BE2C (cell line): Measurements from ENCODE around the gene UBE2E3.

Source experiments
- DNase-seq: peaks from one replicate; pipeline ENCODE4 v3.0.0-alpha.2; 2020
- H3K27me3 ChIP-seq: fragments of 250-450 bp; sonication (Bioruptor Pico); 2 replicates; pipeline ENCODE4 v1.5.1; 2020; ENCODE audit warnings: mild to moderate bottlenecking
- H3K36me3 ChIP-seq: fragments of 250-450 bp; sonication (Bioruptor Pico); 2 replicates; pipeline ENCODE4 v1.5.1; 2020; ENCODE audit warnings: mild to moderate bottlenecking
- H3K4me1 ChIP-seq: fragments of 250-450 bp; sonication (Bioruptor Pico); 2 replicates; pipeline ENCODE4 v1.5.1; 2020
- H3K4me3 ChIP-seq: 2 replicates; pipeline ENCODE4 v1.5.1; 2011; ENCODE audit warnings: low read depth, low read length
- H3K9me3 ChIP-seq: fragments of 250-450 bp; sonication (Bioruptor Pico); 2 replicates; pipeline ENCODE4 v1.5.1; 2020
- CTCF ChIP-seq: IDR thresholded peaks from 2 replicates; pipeline ENCODE4 v1.5.1; 2012; ENCODE audit warnings: mild to moderate bottlenecking, low read depth, low read length

UBE2E3 gene

GRCh38 chr2:181042706-181043105 lies 62.3 kb downstream of the UBE2E3 start:
- no peak for TF ChIP-seq CTCF
- no peaks in the 10 kb centered on the region for H3K4me1 ChIP-seq
- no peaks in the 10 kb centered on the region for H3K36me3 ChIP-seq
- no peaks in the 10 kb centered on the region for H3K27me3 ChIP-seq
- no peak overlapping the region for H3K4me3 ChIP-seq
- H3K9me3 ChIP-seq, result no peaks in the 10 kb centered on the region
- no peak for DNase-seq

- no peak for DNase-seq
- H3K27me3 ChIP-seq, result no peaks in the 10 kb centered on the region
- no peaks in the 10 kb centered on the region for H3K36me3 ChIP-seq
- no peak overlapping the region for H3K4me3 ChIP-seq
- no peaks in the 10 kb centered on the region for H3K9me3 ChIP-seq
- no peak for TF ChIP-seq CTCF
- H3K4me1 ChIP-seq, result no peaks in the 10 kb centered on the region
These were observed 66.4 kb downstream of the UBE2E3 start for GRCh38 chr2:181046833-181047232.

GRCh38 chr2:181047829-181048228 lies 67.4 kb downstream of the UBE2E3 start:
- no peak for TF ChIP-seq CTCF
- H3K36me3 ChIP-seq, result no peaks in the 10 kb centered on the region
- no peaks in the 10 kb centered on the region for H3K27me3 ChIP-seq
- H3K4me3 ChIP-seq, result no peak overlapping the region
- no peaks in the 10 kb centered on the region for H3K9me3 ChIP-seq
- no peaks in the 10 kb centered on the region for H3K4me1 ChIP-seq
- peak; percentile 18 for DNase-seq

GRCh38 chr2:181051861-181052522 lies 71.6 kb downstream of the UBE2E3 start:
- Histone ChIP-seq H3K36me3 (no peaks in the 10 kb centered on the region), H3K27me3 (no peaks in the 10 kb centered on the region), H3K4me3 (no peak overlapping the region), H3K4me1 (no peaks in the 10 kb centered on the region), H3K9me3 (no peaks in the 10 kb centered on the region)
- DNase-seq, result no peak
- TF ChIP-seq CTCF, result no peak

- Histone ChIP-seq H3K4me1 (no peaks in the 10 kb centered on the region), H3K9me3 (no peaks in the 10 kb centered on the region), H3K4me3 (no peak overlapping the region), H3K36me3 (no peaks in the 10 kb centered on the region), H3K27me3 (no peaks in the 10 kb centered on the region)
- no peak for DNase-seq
- no peak for TF ChIP-seq CTCF
These were observed 72.1 kb downstream of the UBE2E3 start for GRCh38 chr2:181052523-181052891.

- no peak overlapping the region for H3K4me3 ChIP-seq
- H3K4me1 ChIP-seq, result no peaks in the 10 kb centered on the region
- TF ChIP-seq CTCF, result no peak
- no peaks in the 10 kb centered on the region for H3K36me3 ChIP-seq
- no peaks in the 10 kb centered on the region for H3K9me3 ChIP-seq
- DNase-seq, result no peak
- H3K27me3 ChIP-seq, result no peaks in the 10 kb centered on the region
These were observed 73.9 kb downstream of the UBE2E3 start for GRCh38 chr2:181054256-181054655.
